NCI-H1436 treated with DMSO at 0.1 percent for 48 hours (cell line): Measurements from ENCODE around the gene ZHX3.

Experiments used
- DNase-seq: peaks from one replicate; lab custom pipeline; 2025; lab: John Stamatoyannopoulos, UW

ZHX3 gene

GRCh38 chr20:41222703-41223102, 94.8 kb downstream of the ZHX3 start:
- DNase-seq: no peak

GRCh38 chr20:41222296-41222695, 95.2 kb downstream of the ZHX3 start:
- DNase-seq: no peak

- no peak for DNase-seq
These were observed 95.8 kb downstream of the ZHX3 start for GRCh38 chr20:41221614-41222218.

GRCh38 chr20:41219824-41220223, 97.7 kb downstream of the ZHX3 start:
- DNase-seq: no peak

- DNase-seq: no peak
These were observed 99.1 kb downstream of the ZHX3 start for GRCh38 chr20:41218466-41218865.

GRCh38 chr20:41217422-41217821, 100.1 kb downstream of the ZHX3 start:
- no peak for DNase-seq

- DNase-seq: no peak
These were observed 102.9 kb downstream of the ZHX3 start for GRCh38 chr20:41214666-41215065.

GRCh38 chr20:41214202-41214601, 103.3 kb downstream of the ZHX3 start:
- no peak for DNase-seq

- no peak for DNase-seq
These were observed 104.2 kb downstream of the ZHX3 start for GRCh38 chr20:41213150-41213820.

GRCh38 chr20:41205313-41205712, 112.2 kb downstream of the ZHX3 start:
- DNase-seq: no peak

- DNase-seq: no peak
These were observed 112.9 kb downstream of the ZHX3 start for GRCh38 chr20:41204304-41205265.

GRCh38 chr20:41203660-41204059, 113.9 kb downstream of the ZHX3 start:
- DNase-seq: no peak

GRCh38 chr20:41202426-41202825, 115.1 kb downstream of the ZHX3 start:
- no peak for DNase-seq

GRCh38 chr20:41201760-41202159, 115.8 kb downstream of the ZHX3 start:
- DNase-seq: no peak

GRCh38 chr20:41200446-41201202, 116.9 kb downstream of the ZHX3 start:
- no peak for DNase-seq

- DNase-seq: no peak
These were observed 119.1 kb downstream of the ZHX3 start for GRCh38 chr20:41198443-41198842.

GRCh38 chr20:41196653-41197225, 120.8 kb downstream of the ZHX3 start:
- no peak for DNase-seq

GRCh38 chr20:41192575-41192974, 125.0 kb downstream of the ZHX3 start:
- no peak for DNase-seq

GRCh38 chr20:41191562-41192500, 125.7 kb downstream of the ZHX3 start:
- no peak for DNase-seq

GRCh38 chr20:41187668-41188067, 129.9 kb downstream of the ZHX3 start:
- no peak for DNase-seq
